Ovary (tissue), 9 donors: ENCODE data around the gene CD300LB. TPM values are rescaled to one million over a fixed set of nuclear protein-coding genes. Genes with fewer than 3 reads are reported as not detected.
"Not testable (repeated sequence)": the region's sequence is repeated elsewhere in the genome, so short reads cannot be mapped to it uniquely, and the experiment has no call there.

ENCODE experiments used
- DNase-seq, 5 donors: peaks; one replicate each; pipeline ENCODE4 v3.0.0-alpha.2; 2019 to 2020
- H3K27ac ChIP-seq, 2 donors: fragments of 200-600 bp; one replicate each; pipeline versions ENCODE4 v1.5.1 to v1.8.0; 2019 to 2022
- H3K27me3 ChIP-seq: fragments of 200-600 bp; one replicate; pipeline ENCODE4 v1.8.0; 2022
- H3K36me3 ChIP-seq: fragments of 200-600 bp; sonication (generic); one replicate; pipeline ENCODE4 v1.5.1; 2019
- H3K4me1 ChIP-seq: one replicate; pipeline ENCODE4 v1.8.1; 2013; ENCODE audit warnings: mild to moderate bottlenecking, moderate library complexity; ENCODE audit not compliant: insufficient read depth
- H3K4me3 ChIP-seq: fragments of 200-600 bp; sonication (generic); one replicate; pipeline ENCODE4 v1.5.1; 2017
- H3K9me3 ChIP-seq, 2 donors: fragments of 200-600 bp in 1 of 2; sonication (generic) in 1 of 2; one replicate each; pipeline versions ENCODE4 v1.5.1 to v1.8.1; 2013 to 2019; ENCODE audit warnings: mild to moderate bottlenecking in 1 of 2, moderate library complexity in 1 of 2
- EP300 ChIP-seq: sonication (generic); formaldehyde crosslinking; IDR thresholded peaks from one replicate; pipeline ENCODE4 v1.6.1; 2017; ENCODE audit warnings: antibody characterized with exemption
- POLR2A ChIP-seq: fragments of 450-650 bp; IDR thresholded peaks from one replicate; pipeline ENCODE4 v1.6.1; 2017; ENCODE audit warnings: antibody characterized with exemption, mild to moderate bottlenecking, moderate library complexity
- WGBS, 3 donors: extraction: QIAGEN DNeasy Blood & Tissue Kit in 1 of 3; methylation state at CpG; one replicate each; pipeline versions ENCODE4 v1.1.5 to v1.1.7; 2013 to 2017; 5-methylcytosine and 5-hydroxymethylcytosine counted together
- intact Hi-C, 4 donors: fragments of 100-400 bp; cut with DNase I; formaldehyde crosslinking; loops; one replicate each; pipeline versions ENCODE4 v1.11.0 to v1.15.1; 2022 to 2023
- polyA plus RNA-seq, 2 donors: library from polyadenylated mRNA; stranded (reverse); fragments of 200-250 nt in 1 of 2; fragments of 350-450 nt in 1 of 2; fragmentation: Illumina TruSeq in 1 of 2; extraction: RNeasy Lipid Tissue Mini Kit (QIAGEN cat#74804) in 1 of 2; gene quantifications; one replicate each; pipeline ENCODE4 v1.2.3, GENCODE V29; 2013 to 2014
- total RNA-seq, 7 donors: library from RNA; depleted of rRNA in 2 of 7; stranded (reverse); fragments of >200 nt in 2 of 7; fragmentation: NEBNext Ultra II Directional in 3 of 7; extraction: Animal tissue kit (Norgen Biotek cat#: 25700) in 3 of 7; gene quantifications; one replicate each; pipeline versions ENCODE4 v1.1.0 to v1.2.4, GENCODE V29; 2016 to 2023
- TF ChIP-seq, protein P1 (sequence below), 3 donors: fragments of 450-650 bp in 2 of 3; fragments of 200-600 bp in 1 of 3; IDR thresholded peaks; one replicate each; pipeline versions ENCODE4 v1.5.1 to v1.8.0; 2016 to 2022; ENCODE audit warnings: antibody characterized with exemption in 3 of 3, mild to moderate bottlenecking in 1 of 3
- donor health status: DM: no; HTN: no; CAD: no; lungs with moderate emphysema.
- donor health status: DM: no; HTN: no; CAD: no.
- donor health status: Bipolar disorder and iron deficiency.
- donor health status: DM: yes; HTN: yes; CAD: no.
- donor health status: DM: no; HTN: no; CAD: no.
- donor health status: DM: yes; HTN: yes; CAD: no.

CD300LB gene
- total and polyA plus RNA-seq, 9 donors = 0.11 to 0.69 (median 0.27) TPM; not detected in 2

DNA sequence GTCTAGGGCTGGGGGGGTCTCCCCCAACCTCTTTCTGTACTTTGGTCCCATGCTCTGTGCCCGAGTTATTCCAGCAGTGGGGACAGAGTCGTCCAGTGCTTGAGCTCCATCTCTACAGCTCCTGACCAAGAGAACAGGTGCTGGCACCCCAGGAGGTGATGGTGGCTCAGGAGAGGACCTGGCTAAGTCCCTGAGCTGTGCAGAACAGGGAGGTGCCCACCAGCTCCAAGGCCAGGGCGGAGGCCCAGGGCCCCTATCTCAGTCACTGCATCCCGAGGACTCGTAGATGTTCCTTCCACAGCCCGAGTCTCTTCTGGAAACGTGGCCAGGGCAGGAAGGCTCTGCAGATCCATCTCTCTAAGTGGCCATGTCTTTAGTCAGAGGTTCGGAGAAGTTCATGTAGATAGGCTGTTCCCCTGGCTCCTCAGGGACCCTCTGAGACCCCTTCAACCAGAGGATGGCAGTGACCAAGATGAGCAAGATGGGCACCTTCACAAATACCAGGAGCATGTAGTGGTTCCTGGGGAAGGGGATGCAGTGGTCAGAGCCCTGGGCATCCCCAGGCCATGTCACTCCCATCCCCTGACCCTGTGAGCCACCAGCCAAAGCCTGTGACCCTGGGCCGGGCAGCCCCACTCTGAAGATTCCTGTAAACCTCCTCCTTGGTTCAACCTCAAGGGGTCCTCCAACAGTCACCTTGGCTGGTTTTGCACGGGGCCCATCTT lies 8.7 kb downstream of the CD300LB start:
- Histone ChIP-seq H3K27ac (no peak overlapping the region), H3K9me3 (no peaks in the 10 kb centered on the region), H3K4me3 (no peak overlapping the region), H3K4me1 (no peaks in the 10 kb centered on the region), H3K27me3 (no peaks in the 10 kb centered on the region), H3K36me3 (no peaks in the 10 kb centered on the region)
- 75 to 80% (median 77%) methylated on average over 10 of the region's 10 CpGs for WGBS, 3 donors
- intact Hi-C loops = no loop called here
- DNase-seq = no peak
- no peak for TF ChIP-seq EP300

DNA sequence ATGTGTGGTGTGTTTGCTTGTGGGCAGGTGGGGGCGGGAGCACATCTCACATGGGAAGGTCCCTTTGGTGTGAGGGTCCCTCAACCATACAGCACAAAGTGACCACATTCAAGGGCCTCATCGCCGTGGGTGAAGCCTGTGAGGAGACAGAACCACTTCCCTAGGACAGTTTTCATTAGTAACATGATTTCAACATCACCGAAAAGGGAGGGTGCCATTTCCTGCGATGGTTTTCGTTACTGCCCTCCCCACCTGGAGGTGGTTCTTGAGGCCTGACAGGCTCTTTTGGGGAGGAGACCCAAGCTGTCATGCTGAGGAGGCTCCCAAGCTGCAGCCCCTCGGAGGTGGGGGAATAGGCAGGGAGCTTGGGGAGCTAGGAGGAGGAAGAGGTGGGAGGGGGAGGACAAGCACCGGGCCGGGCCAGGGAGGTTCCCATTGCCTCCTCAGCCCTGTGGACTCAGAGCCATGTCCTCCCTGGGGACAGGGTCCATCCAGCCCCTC lies 9.5 kb downstream of the CD300LB start:
- Histone ChIP-seq H3K4me1 (no peaks in the 10 kb centered on the region), H3K27ac (no peak overlapping the region), H3K36me3 (no peaks in the 10 kb centered on the region), H3K4me3 (no peak overlapping the region), H3K9me3 (no peaks in the 10 kb centered on the region), H3K27me3 (no peaks in the 10 kb centered on the region)
- DNase-seq = no peak
- 79 to 89% (median 82%) methylated on average over 9 of the region's 9 CpGs for WGBS, 3 donors
- intact Hi-C loops = no loop called here
- no peak for TF ChIP-seq EP300
- TF ChIP-seq POLR2A = no peak
- TF ChIP-seq, protein P1, sequence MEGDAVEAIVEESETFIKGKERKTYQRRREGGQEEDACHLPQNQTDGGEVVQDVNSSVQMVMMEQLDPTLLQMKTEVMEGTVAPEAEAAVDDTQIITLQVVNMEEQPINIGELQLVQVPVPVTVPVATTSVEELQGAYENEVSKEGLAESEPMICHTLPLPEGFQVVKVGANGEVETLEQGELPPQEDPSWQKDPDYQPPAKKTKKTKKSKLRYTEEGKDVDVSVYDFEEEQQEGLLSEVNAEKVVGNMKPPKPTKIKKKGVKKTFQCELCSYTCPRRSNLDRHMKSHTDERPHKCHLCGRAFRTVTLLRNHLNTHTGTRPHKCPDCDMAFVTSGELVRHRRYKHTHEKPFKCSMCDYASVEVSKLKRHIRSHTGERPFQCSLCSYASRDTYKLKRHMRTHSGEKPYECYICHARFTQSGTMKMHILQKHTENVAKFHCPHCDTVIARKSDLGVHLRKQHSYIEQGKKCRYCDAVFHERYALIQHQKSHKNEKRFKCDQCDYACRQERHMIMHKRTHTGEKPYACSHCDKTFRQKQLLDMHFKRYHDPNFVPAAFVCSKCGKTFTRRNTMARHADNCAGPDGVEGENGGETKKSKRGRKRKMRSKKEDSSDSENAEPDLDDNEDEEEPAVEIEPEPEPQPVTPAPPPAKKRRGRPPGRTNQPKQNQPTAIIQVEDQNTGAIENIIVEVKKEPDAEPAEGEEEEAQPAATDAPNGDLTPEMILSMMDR (IDR thresholded peaks at IDR 0.05) = no peak

DNA sequence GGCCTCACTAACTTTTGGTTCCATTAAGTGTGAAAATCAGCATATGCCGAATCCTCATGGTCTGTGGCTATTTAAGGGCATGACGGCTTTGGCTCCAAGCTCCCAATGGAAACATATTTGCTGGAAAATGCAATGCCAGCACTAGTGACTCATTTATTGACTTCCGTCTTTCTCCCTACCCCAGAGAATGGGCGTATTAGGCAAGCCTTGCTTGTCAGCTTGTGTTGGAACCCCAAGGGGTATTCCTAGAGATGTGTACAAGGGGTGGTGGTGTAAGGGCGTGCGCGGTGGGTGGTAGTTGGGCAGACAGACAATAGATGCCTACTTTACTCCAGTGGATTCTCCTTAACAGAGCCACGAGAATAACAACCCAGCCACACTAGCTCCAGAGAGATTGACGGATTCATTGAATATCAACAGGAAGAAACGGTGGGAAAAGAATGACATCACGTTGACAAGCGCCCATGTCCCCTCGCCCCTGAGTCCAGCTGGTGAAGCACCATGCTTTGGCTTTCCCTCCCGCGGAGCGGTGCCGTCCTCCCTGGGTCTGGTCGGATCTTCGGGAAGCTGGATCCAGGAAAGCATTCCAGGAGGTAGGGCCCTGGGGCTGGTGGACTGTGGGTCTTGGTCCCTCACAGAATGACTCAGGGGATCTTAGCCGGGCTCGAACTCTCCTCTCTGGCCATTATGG lies 10.3 kb downstream of the CD300LB start:
- H3K4me3 ChIP-seq = no peak overlapping the region
- no peak for DNase-seq
- TF ChIP-seq EP300 = no peak
- TF ChIP-seq, protein P1 (IDR thresholded peaks at IDR 0.05) = no peak
- TF ChIP-seq POLR2A = no peak
- WGBS, 3 donors = 85 to 86% (median 85%) methylated on average over 21 of the region's 21 CpGs
- no peaks in the 10 kb centered on the region for H3K4me1 ChIP-seq
- H3K27me3 ChIP-seq = no peaks in the 10 kb centered on the region
- H3K36me3 ChIP-seq = no peaks in the 10 kb centered on the region
- no peaks in the 10 kb centered on the region for H3K9me3 ChIP-seq
- H3K27ac ChIP-seq = no peak overlapping the region
- intact Hi-C loops = no loop called here

DNA sequence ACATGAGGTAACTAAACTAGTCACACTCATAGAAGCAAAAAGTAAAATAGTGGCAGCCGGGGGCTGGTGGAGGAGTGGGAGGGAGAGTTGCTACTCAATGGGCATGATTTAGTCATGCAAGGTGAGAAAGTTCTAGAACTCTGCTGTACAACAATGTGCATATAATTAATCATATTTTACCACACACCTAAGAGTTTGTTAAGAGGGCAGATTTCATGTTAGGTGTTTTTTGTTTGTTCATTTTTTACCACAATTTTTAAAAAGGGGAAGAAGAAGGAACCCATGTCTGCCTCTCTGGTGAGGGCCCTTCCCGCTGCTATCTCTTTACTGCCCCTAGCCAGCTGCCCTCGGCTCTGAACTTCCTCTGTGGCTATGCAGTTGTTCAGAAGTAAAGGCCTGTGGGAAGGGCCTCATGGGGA lies 11.2 kb downstream of the CD300LB start:
- H3K4me3 ChIP-seq = no peak overlapping the region
- DNase-seq = no peak
- H3K27me3 ChIP-seq = no peaks in the 10 kb centered on the region
- no peaks in the 10 kb centered on the region for H3K9me3 ChIP-seq
- no peaks in the 10 kb centered on the region for H3K36me3 ChIP-seq
- H3K4me1 ChIP-seq = no peaks in the 10 kb centered on the region
- intact Hi-C loops = no loop called here
- no peak for TF ChIP-seq POLR2A
- TF ChIP-seq, protein P1 (IDR thresholded peaks at IDR 0.05) = no peak
- no peak for TF ChIP-seq EP300
- H3K27ac ChIP-seq = no peak overlapping the region
- WGBS, 3 donors = 68 to 75% (median 74%) methylated on average over 3 of the region's 3 CpGs

DNA sequence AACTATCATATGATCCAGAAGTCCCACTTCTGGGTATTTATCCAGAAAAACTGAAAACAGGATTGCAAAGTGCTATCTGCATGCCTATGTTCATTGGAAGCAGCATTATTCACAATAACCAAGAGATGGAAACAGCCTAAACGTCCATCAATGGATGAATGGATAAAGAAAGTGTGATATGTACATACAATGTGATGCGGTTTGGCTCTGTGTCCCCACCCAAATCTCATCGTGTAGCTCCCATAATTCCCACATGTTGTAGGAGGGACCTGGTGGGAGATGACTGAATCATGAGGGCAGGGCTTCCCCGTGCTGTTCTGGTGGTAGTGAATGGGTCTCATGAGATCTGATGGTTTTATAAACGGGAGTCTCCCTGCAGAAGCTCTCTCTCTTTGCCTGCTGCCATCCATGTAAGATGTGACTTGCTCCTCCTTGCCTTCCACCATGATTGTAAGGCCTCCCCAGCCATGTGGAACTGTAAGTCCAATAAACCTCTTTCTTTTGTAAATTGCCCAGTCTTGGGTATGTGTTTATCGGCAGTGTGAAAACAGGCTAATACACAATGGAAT lies 12.8 kb downstream of the CD300LB start:
- intact Hi-C loops, H3K4me3 ChIP-seq, H3K27ac ChIP-seq, H3K9me3 ChIP-seq, DNase-seq, H3K36me3 ChIP-seq, H3K27me3 ChIP-seq, H3K4me1 ChIP-seq: not testable (repeated sequence)
- WGBS, 3 donors = 77 to 81% (median 79%) methylated on average over 6 of the region's 6 CpGs
